Caco-2 (cell line): Measurements from ENCODE around the gene ZXDC. TPM values are rescaled to one million over a fixed set of nuclear protein-coding genes. Genes with fewer than 3 reads are reported as not detected.

Experiments
- BruUV-seq: library from RNA; stranded (reverse); fragments of 400-500 nt; replicated peaks from 2 replicates; lab custom pipeline; 2021; lab: Mats Ljungman, UMichigan
- CTCF ChIA-PET: fragments of 300-600 bp; sonication (Branson Sonifier 250); formaldehyde crosslinking; loops from one replicate; lab custom pipeline; 2022; ENCODE audit warnings: antibody characterized with exemption; lab: Charles Lee
- POLR2A ChIA-PET: fragments of 300-600 bp; sonication (Branson Sonifier 250); formaldehyde crosslinking; loops from one replicate; lab custom pipeline; 2022; ENCODE audit warnings: antibody characterized with exemption; lab: Charles Lee
- DNase-seq, 2 experiments: peaks; one replicate each; pipeline versions ENCODE4 v3.0.0 to v3.0.0-alpha.2; 2020 to 2022
- H3K27me3 ChIP-seq: replicated peaks from 2 replicates; pipeline ENCODE4 v1.6.0; 2011; ENCODE audit warnings: low read length; ENCODE audit not compliant: control insufficient read depth, insufficient read depth
- H3K36me3 ChIP-seq: 2 replicates; pipeline ENCODE4 v1.5.1; 2011; ENCODE audit warnings: low read length; ENCODE audit not compliant: control insufficient read depth, insufficient read depth
- H3K4me1 ChIP-seq: fragments of 250-450 bp; sonication (Bioruptor Pico); 2 replicates; pipeline ENCODE4 v1.5.1; 2020; ENCODE audit warnings: mild to moderate bottlenecking
- H3K4me3 ChIP-seq: 2 replicates; pipeline ENCODE4 v1.5.1; 2011; ENCODE audit warnings: low read depth, mild to moderate bottlenecking, control low read depth, low read length
- H3K9me3 ChIP-seq: fragments of 250-450 bp; sonication (Bioruptor Pico); 2 replicates; pipeline ENCODE4 v1.5.1; 2020; ENCODE audit warnings: mild to moderate bottlenecking, moderate library complexity
- H3K27ac Mint-ChIP-seq: one replicate; pipeline ENCODE4 v1.8.0; 2022; ENCODE audit warnings: mixed read lengths; ENCODE audit not compliant: unreplicated experiment
- H3K27me3 Mint-ChIP-seq: one replicate; pipeline ENCODE4 v1.8.0; 2022; ENCODE audit warnings: mixed read lengths; ENCODE audit not compliant: insufficient read depth, unreplicated experiment
- H3K36me3 Mint-ChIP-seq: one replicate; pipeline ENCODE4 v1.8.0; 2022; ENCODE audit warnings: mild to moderate bottlenecking, mixed read lengths; ENCODE audit not compliant: insufficient read depth, unreplicated experiment
- H3K4me1 Mint-ChIP-seq: one replicate; pipeline ENCODE4 v1.8.0; 2022; ENCODE audit warnings: low read depth, mixed read lengths; ENCODE audit not compliant: unreplicated experiment
- H3K4me3 Mint-ChIP-seq: one replicate; pipeline ENCODE4 v1.8.0; 2022; ENCODE audit warnings: mild to moderate bottlenecking, moderate library complexity, mixed read lengths; ENCODE audit not compliant: unreplicated experiment
- H3K9me3 Mint-ChIP-seq: one replicate; pipeline ENCODE4 v1.8.0; 2022; ENCODE audit warnings: mixed read lengths; ENCODE audit not compliant: unreplicated experiment
- CTCF ChIP-seq, 2 experiments: fragments of 200-600 bp in 1 of 2; IDR thresholded peaks; 1 replicate in 1 of 2; 2 replicates in 1 of 2; pipeline versions ENCODE4 v1.5.1 to v1.8.0; 2011 to 2022; ENCODE audit warnings: antibody characterized with exemption in 1 of 2, control low read depth in 1 of 2, inconsistent platforms in 1 of 2, low read depth in 1 of 2, low read length in 1 of 2, mild to moderate bottlenecking in 1 of 2, moderate library complexity in 1 of 2; ENCODE audit not compliant: insufficient read depth in 1 of 2, severe bottlenecking in 1 of 2, unreplicated experiment in 1 of 2
- intact Hi-C: fragments of 100-400 bp; cut with micrococcal nuclease; formaldehyde crosslinking; loops from one replicate; pipeline ENCODE4 v1.10.0; 2022; ENCODE audit not compliant: unreplicated experiment
- total RNA-seq: library from RNA; stranded (reverse); gene quantifications from 2 replicates; pipeline ENCODE4 v1.2.3, GENCODE V29; 2022

The ZXDC gene
- total RNA-seq, 1 experiment from 2014 or later = 28.7 TPM

GRCh38 chr3:126472277-126473006 lies 3.2 kb downstream of the ZXDC start:
- intact Hi-C loops = loop anchor here (10.0 kb wide), 1 partner anchor 208 kb away; no protein-coding TSS in a partner anchor
- peaks cover 3% of the 10 kb centered on the region; the same call in 1 of the 2 replicates for H3K36me3 ChIP-seq
- no peaks in the 10 kb centered on the region for H3K9me3 ChIP-seq
- peak; percentile 42 to 44 for DNase-seq
- no TSS peak for BruUV-seq
- H3K27me3 ChIP-seq = no peaks in the 10 kb centered on the region
- ChIA-PET POLR2A (no interaction called here), CTCF (interaction anchor here (0.5 kb wide), 1 partner anchor 14 kb away, joined by 9 read pairs; no protein-coding TSS in a partner anchor)
- peak overlapping the region; percentile 75 for H3K4me3 Mint-ChIP-seq
- peak overlapping the region; percentile 75 for H3K27ac Mint-ChIP-seq
- H3K4me1 ChIP-seq = peaks cover 17% of the 10 kb centered on the region
- H3K27me3 Mint-ChIP-seq = no peaks in the 10 kb centered on the region
- H3K4me3 ChIP-seq = no peak overlapping the region
- no peak for TF ChIP-seq CTCF (IDR thresholded peaks at IDR 0.05; ENCODE audit: insufficient read depth in 1 of 2, low read depth in 1 of 2, low read length in 1 of 2, severe bottlenecking in 1 of 2, unreplicated experiment in 1 of 2)
- H3K4me1 Mint-ChIP-seq = peaks cover 30% of the 10 kb centered on the region
- H3K36me3 Mint-ChIP-seq = peaks cover 60% of the 10 kb centered on the region
- no peaks in the 10 kb centered on the region for H3K9me3 Mint-ChIP-seq

- peaks cover 72% of the 10 kb centered on the region for H3K36me3 Mint-ChIP-seq
- Histone ChIP-seq H3K9me3 (no peaks in the 10 kb centered on the region), H3K4me3 (no peak overlapping the region), H3K27me3 (no peaks in the 10 kb centered on the region), H3K36me3 (peaks cover 8% of the 10 kb centered on the region), H3K4me1 (peaks cover 17% of the 10 kb centered on the region)
- H3K4me1 Mint-ChIP-seq = peaks cover 30% of the 10 kb centered on the region
- H3K4me3 Mint-ChIP-seq = peak overlapping the region; percentile 12
- CTCF ChIA-PET = no interaction called here
- intact Hi-C loops = no loop called here
- H3K27me3 Mint-ChIP-seq = no peaks in the 10 kb centered on the region
- no peaks in the 10 kb centered on the region for H3K9me3 Mint-ChIP-seq
- peak overlapping the region; percentile 51 for H3K27ac Mint-ChIP-seq
- no peak for TF ChIP-seq CTCF (IDR thresholded peaks at IDR 0.05; ENCODE audit: insufficient read depth in 1 of 2, low read depth in 1 of 2, low read length in 1 of 2, severe bottlenecking in 1 of 2, unreplicated experiment in 1 of 2)
- POLR2A ChIA-PET = no interaction called here
- DNase-seq = peak in 1 of 2 experiments; percentile 14
- BruUV-seq = no TSS peak
Measured at GRCh38 chr3:126469479-126469878, 6.2 kb downstream of the ZXDC start.

GRCh38 chr3:126468028-126468891 lies 7.4 kb downstream of the ZXDC start:
- Mint-ChIP-seq H3K4me1 (peaks cover 22% of the 10 kb centered on the region), H3K4me3 (no peak overlapping the region), H3K27ac (no peak overlapping the region), H3K36me3 (peaks cover 66% of the 10 kb centered on the region), H3K9me3 (no peaks in the 10 kb centered on the region), H3K27me3 (no peaks in the 10 kb centered on the region)
- Histone ChIP-seq H3K4me3 (no peak overlapping the region), H3K9me3 (no peaks in the 10 kb centered on the region), H3K27me3 (no peaks in the 10 kb centered on the region), H3K4me1 (peaks cover 8% of the 10 kb centered on the region), H3K36me3 (peaks cover 8% of the 10 kb centered on the region)
- intact Hi-C loops = no loop called here
- CTCF ChIA-PET = no interaction called here
- no TSS peak for BruUV-seq
- no peak for TF ChIP-seq CTCF (IDR thresholded peaks at IDR 0.05; ENCODE audit: insufficient read depth in 1 of 2, low read depth in 1 of 2, low read length in 1 of 2, severe bottlenecking in 1 of 2, unreplicated experiment in 1 of 2)
- peak in 1 of 2 experiments; percentile 17 for DNase-seq
- POLR2A ChIA-PET = no interaction called here
